Retinal pigment epithelial cell (primary cell): ENCODE results near the gene NBEAL2.
A peak's percentile ranks its signal among the peaks of the same experiment; 100 is the strongest.

Experiments
- DNase-seq: peaks from one replicate; pipeline ENCODE4 v3.0.0-alpha.2; 2010; ENCODE audit warnings: low read depth
- H3K4me3 ChIP-seq: 2 replicates; pipeline ENCODE4 v1.5.1; 2011; ENCODE audit warnings: mild to moderate bottlenecking, low read length, control low read depth, moderate library complexity
- CTCF ChIP-seq: conservative IDR thresholded peaks from 2 replicates; pipeline ENCODE4 v1.5.1; 2011; ENCODE audit warnings: low read depth, low read length, control low read depth, inconsistent platforms

Gene NBEAL2

GRCh38 chr3:46978985-46979944, at the start of gene NBEAL2:
Gene NBEAL2 (plus strand): TSS chr3:46979666. CDS start chr3:46979862, 196 bp downstream.
- peak; percentile 58 for DNase-seq
- H3K4me3 ChIP-seq: peak within 1 kb of the TSS; percentile 72

GRCh38 chr3:46930166-46930944, 49.1 kb upstream of the NBEAL2 start:
- TF ChIP-seq CTCF: no peak
- no peak for DNase-seq
- H3K4me3 ChIP-seq: no peak overlapping the region

More at GRCh38 chr3:46978985-46979944, at the start of gene NBEAL2:
- no peak for TF ChIP-seq CTCF

GRCh38 chr3:46930945-46931403, 48.5 kb upstream of the NBEAL2 start:
- H3K4me3 ChIP-seq: no peak overlapping the region
- TF ChIP-seq CTCF: no peak
- no peak for DNase-seq

- DNase-seq: no peak
- no peak overlapping the region for H3K4me3 ChIP-seq
- no peak for TF ChIP-seq CTCF
Observed at GRCh38 chr3:46931631-46932331, 47.7 kb upstream of the NBEAL2 start.

- TF ChIP-seq CTCF: peak; percentile 1
- no peak overlapping the region for H3K4me3 ChIP-seq
- DNase-seq: no peak
Observed at GRCh38 chr3:46932455-46933225, 46.8 kb upstream of the NBEAL2 start.

- H3K4me3 ChIP-seq: no peak overlapping the region
- DNase-seq: no peak
- no peak for TF ChIP-seq CTCF
Observed at GRCh38 chr3:46933261-46933660, 46.2 kb upstream of the NBEAL2 start.
